HG02852 (cell line): ENCODE results near the gene SLITRK2.

ENCODE experiments used
- ATAC-seq: cut with Tn5 transposase; IDR thresholded peaks from one replicate; pipeline ENCODE4 v1.9.1; 2021; ENCODE audit warnings: mild to moderate bottlenecking, moderate library complexity; ENCODE audit not compliant: unreplicated experiment

The SLITRK2 gene

DNA sequence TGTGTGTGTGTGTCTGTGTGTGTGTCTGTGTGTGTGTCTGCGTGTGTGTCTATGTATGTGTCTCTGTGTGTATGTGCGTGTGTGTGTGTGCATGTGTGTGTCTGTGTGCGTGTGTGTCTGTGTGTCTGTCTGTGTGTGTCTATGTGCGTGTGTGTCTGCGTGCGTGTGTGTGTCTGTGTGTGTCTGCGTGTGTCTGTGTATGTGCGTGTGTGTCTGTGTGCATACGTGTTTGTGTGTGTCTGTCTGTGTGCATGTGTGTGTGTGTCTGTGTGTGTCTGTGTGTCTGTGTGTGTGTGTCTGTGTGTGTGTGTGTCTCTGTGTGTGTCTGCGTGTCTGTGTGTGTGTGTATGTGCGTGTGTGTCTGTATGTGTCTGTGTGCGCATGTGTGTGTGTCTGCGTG, 35.6 kb downstream of the SLITRK2 start:
- ATAC-seq, result no peak

DNA sequence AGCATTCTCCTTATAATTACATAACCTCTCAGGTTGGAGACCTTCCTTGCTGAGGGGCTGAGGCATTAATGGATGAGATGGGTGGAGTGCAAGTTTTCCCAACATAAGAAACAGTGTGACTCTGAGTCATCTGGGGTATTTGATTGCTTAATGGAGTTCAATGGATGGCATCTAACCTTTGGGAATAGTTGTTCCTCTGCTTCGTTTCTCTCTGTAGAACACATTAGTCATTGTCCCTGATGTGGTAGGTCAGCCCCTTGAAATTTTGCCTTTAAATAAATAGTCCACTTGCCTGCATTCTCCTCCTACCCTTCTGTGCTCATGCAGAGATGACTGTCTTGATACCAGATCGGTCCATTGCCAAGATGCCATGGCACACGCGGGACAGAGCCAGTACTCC, 38.6 kb downstream of the SLITRK2 start:
- ATAC-seq, result no peak

DNA sequence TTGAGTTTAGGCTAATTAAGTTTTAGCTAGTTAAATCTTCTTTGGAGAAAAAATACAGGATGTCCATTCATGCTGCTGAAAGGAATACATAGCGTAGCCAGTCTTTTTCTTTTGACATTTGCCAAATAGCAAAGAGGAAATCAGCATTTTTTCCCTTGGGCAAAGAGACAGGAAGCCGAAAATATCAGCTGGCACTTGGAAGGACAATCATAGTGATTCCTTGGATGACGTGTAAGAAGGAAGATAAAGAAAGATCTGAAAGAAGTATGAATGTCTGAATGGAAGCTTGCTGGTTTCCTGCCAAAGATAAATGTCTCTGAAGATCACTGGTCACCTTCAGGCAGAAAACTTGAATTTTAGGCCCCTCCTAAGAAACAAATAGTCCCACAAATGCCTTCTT, 44.2 kb downstream of the SLITRK2 start:
- no peak for ATAC-seq

DNA sequence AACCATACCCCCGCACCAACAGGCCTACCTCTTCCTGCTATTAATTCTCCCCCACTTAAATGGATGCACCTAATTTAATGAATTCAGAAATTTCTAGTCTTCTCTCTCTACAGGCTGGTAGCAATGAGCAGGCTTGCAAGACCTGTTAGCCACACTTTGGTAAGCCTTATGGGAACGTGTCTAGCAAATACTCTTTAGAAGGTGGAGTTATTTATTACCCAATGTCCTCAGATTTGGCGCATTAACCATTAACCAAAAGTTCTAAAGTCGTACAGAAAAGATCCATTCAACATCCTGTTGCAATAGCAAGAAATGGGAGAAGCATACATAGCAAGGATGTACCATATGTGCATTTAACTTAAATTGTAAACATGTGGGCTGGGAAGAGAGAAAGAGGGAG, 47.5 kb downstream of the SLITRK2 start:
- no peak for ATAC-seq
